GM12875 (cell line): ENCODE data around the gene TMEM235.

Experiments
- H3K4me3 ChIP-seq: one replicate; pipeline ENCODE4 v1.5.1; 2011; ENCODE audit warnings: low read depth, low read length, control low read depth
- TF ChIP-seq, protein P1 (sequence below): IDR thresholded peaks from 2 replicates; pipeline ENCODE4 v1.5.1; 2011; ENCODE audit warnings: low read depth, mild to moderate bottlenecking, control low read depth, inconsistent platforms, low read length, moderate library complexity, borderline replicate concordance; ENCODE audit not compliant: insufficient read depth

The TMEM235 gene

DNA sequence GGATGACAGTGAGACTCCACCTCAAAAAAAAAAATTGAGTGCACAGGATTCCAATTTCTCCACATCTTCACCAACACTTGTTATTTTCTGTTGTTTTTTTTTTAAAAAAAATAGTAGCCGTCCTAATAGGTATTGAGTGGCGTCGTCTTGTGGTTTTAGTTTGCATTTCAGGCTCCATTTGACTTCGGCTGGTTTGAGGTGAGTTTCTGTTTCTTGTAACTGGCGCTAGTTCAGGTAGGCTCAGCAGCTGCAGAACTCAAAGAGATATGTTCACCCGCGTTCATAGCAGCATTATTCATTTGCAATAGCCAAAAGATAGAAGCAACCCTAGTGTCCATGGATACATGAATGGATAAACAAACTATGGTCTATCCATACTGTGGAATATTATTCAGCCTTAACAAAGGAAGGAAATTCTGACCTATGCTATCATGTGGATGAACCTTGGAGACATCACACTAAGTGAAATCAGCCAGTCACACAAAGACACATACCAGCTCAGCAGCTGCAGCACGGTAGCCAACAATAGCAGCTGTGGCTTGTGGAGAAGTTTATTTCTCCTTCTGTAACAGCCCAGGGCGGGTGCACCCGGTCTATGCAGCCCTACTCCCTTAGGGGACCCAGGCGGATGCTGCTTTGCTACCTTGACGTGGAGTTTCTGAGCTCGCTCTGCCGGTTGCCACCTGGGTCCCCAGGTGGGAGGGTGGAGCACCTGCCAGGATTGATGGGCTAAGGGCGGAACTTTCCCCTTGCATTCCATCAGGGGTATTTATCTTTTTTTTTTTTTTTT, 44.9 kb downstream of the TMEM235 start:
- H3K4me3 ChIP-seq: no peak overlapping the region
- TF ChIP-seq, protein P1, sequence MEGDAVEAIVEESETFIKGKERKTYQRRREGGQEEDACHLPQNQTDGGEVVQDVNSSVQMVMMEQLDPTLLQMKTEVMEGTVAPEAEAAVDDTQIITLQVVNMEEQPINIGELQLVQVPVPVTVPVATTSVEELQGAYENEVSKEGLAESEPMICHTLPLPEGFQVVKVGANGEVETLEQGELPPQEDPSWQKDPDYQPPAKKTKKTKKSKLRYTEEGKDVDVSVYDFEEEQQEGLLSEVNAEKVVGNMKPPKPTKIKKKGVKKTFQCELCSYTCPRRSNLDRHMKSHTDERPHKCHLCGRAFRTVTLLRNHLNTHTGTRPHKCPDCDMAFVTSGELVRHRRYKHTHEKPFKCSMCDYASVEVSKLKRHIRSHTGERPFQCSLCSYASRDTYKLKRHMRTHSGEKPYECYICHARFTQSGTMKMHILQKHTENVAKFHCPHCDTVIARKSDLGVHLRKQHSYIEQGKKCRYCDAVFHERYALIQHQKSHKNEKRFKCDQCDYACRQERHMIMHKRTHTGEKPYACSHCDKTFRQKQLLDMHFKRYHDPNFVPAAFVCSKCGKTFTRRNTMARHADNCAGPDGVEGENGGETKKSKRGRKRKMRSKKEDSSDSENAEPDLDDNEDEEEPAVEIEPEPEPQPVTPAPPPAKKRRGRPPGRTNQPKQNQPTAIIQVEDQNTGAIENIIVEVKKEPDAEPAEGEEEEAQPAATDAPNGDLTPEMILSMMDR: no peak

DNA sequence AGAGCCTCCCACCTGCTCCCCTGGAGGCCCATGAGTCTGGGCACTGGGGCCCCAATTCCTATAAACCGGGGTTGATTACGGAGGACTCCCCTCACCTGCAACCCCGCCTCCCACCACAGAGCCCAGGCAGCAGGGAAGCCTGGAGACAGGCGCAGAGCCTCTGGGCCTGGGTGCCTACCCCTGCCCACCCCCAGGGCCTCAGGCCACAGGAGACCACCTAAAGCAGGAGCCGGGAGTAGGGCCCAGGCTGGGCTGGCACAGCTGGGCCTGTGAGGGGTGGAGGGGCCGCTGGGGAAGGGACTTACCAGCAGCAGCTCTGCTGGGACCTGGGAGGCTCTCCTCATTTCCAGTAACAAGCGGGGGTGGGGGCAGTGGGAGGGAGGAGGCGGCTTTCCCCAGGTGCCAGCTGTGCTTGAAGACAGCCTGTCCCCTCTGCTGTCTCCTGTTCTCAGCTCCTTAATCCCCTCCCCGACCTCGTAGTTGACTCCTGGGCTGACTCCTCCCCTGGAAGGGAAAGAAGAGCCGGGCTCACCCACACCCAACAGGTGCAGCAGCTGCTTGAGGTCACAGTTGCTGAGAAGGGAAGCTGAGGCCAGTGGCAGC, 46.8 kb downstream of the TMEM235 start:
- H3K4me3 ChIP-seq: no peak overlapping the region
- TF ChIP-seq, protein P1: no peak

DNA sequence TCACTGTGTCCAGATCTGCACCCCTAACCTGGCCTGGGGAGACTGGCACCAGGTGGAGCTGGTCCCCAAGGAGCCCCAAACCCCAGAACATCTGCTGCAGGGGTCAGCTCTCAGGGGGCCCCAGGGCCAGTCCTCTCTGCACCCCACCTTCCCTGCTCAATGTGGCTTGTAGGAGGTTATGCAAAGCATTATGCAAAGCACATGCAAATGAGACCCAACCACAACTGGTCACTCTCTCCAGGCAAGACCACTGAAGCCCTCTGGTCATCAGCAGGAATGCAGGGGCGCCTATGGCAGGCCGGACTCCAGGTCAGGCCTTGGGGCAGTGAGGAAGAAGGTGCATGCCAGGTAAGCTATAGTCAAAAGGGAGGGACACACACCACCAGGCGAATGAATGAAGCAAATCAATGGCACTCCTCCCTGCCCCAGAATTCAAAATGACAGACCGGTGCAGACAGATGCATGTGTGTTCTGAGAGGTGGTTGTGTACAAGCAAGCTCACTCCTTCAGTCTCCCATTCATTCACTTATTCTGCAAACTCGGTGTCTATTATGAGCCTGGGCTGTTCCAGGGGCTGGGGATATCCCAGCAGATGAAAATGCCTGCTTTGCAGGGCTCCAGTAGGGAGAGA, 48.0 kb downstream of the TMEM235 start:
- TF ChIP-seq, protein P1: no peak
- H3K4me3 ChIP-seq: no peak overlapping the region

DNA sequence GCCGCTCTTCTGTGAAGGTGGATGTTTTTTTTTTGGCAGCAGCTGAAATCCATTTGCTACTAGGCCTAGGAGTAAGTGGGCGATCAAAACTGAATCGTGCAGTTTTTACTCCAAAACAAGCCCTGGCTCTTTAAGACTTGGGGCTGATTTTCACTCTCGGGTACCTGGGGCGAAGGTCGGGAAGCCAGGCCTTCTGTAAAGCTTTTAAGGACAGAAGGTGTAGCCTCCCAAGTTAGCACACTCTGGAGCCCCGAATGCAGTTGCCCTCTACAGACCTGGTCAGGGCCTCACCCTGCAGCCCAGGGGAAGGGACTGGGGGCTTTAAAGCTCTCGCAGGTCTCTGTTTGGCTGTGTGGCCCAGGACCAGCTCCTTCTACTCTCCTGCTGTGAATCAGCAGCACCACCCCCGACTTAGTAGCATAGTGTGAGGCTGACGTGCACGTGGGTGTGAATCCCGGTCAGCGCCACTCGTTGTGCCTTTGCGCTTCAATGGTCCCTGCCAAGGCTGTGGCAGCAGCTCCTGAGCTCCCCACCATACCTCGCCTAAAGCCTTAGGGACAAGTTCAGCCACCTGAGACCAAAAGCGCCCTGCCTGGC, 49.9 kb downstream of the TMEM235 start:
- no peak overlapping the region for H3K4me3 ChIP-seq
- TF ChIP-seq, protein P1: no peak

DNA sequence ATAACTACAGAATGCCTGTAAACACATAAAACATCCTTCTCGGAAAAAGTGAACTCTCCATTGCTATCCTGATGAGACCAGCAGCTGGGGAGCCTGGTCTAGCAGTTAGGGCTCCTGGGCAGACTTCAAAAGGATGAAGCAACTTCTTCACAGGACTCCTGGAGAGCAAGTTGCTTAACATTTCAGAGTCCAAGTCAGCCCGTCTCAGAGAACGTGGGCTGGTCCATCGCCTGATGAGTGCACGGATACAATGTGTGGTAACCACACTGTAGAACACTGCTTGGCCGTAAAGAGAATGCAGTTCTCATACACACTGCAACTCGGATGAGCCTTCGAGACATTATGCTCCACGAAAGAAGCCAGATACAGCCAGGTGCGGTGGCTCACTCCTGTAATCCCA, 52.7 kb downstream of the TMEM235 start:
- TF ChIP-seq, protein P1: no peak
- no peak overlapping the region for H3K4me3 ChIP-seq

DNA sequence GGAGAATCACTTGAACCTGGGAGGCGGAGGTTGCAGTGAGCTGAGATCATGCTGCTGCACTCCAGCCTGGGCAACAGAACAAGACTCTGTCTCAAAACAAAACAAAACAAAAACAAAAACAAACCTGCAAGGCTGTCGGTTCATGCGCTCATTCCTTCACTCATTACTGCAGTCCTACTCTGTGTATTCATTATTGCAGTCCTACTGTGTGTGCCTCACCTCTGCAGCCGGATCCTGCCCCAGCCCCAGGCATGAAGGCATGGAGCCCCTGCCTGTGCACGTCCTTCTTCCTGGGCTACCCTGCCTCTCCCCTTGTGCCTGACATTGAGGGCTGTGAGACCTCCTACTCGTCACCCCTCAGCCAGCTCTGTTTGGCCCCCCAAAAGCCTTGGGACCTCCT, 57.6 kb downstream of the TMEM235 start:
- TF ChIP-seq, protein P1: no peak
- H3K4me3 ChIP-seq: no peak overlapping the region
